ENCODE measurements around the gene DAAM1.

Gene DAAM1

DNA sequence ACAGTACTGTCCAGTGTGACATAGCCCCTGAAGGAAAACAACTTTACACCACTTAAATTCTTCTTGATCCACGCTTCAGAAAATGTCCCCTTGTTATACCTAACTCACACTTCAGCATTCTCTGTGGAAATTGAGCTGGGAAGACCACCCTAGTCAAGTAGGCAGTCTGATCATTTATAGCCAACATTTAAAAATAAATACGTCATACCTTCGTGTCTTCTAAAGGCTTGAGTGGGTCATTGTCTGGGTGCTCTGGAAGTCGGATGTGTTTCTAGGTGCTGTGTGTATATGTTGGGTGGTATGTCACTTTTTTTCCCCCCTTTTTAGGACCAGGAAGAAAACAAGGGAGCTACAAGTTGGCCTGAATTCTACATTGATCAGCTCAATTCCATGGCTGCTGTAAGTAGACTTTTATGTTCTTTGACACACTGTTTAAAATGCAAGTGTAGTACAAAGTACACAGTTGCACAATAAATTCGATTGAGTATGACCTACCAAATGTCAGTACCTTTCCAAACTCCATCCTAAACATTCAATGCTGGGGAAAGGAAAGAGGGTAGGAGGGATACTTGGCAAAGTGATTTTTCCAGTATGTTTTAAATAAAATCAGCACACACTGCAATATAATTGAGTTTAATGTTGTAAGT is 126.6 kb downstream of the DAAM1 start:
- no peak for DNase-seq (ENCODE audit: low read depth)

DNA sequence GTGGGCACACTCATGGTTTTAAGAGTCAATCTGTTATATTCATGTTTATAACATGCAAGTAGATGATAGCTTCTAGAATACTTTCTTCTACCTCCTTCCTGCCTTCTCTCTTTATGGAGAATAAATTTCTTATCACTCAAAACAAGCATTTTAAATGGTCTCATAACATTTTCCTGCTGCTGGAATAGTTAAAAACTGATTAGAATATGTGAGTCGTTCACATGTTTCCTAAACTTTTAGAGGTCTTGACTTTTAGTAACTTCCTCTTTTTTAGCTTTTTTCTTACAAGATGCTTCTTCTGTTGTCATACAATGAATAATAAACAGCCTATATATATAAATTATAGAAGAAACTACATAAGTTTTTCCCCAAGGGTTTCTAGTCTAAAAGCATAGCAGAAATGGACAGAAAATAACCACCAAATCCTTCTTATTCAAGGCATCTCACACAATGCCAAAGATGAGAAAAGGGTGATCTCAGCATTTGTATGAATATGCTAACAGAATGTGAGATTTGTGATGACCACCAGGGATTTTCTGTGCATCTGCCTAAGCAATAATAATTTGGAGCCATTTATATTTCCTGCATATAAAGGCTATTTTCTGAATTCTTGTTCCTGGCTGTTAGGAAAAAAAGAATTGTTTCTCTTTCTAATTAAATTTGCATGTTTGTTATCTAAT is 127.8 kb downstream of the DAAM1 start:
- no peak for DNase-seq (ENCODE audit: low read depth)

DNA sequence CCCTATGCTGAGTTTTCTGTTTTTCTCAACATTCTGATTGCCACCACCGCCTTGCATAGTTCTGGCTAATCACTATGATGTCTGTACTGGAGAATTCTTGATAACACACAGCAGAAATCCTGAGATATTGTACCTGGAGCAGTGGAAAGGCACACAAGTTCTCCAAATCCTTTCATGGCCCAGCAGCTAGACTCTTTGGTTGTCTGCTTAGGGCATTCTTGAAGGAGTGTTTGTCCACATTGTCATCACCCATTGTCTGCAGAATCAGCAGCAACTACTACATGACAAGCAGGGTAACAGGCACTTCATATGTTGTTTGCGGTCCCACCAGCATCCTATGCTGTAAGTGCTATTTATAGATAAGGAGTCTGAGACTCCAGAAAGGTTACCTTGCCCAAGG is 128.9 kb downstream of the DAAM1 start:
- no peak for DNase-seq (ENCODE audit: low read depth)

DNA sequence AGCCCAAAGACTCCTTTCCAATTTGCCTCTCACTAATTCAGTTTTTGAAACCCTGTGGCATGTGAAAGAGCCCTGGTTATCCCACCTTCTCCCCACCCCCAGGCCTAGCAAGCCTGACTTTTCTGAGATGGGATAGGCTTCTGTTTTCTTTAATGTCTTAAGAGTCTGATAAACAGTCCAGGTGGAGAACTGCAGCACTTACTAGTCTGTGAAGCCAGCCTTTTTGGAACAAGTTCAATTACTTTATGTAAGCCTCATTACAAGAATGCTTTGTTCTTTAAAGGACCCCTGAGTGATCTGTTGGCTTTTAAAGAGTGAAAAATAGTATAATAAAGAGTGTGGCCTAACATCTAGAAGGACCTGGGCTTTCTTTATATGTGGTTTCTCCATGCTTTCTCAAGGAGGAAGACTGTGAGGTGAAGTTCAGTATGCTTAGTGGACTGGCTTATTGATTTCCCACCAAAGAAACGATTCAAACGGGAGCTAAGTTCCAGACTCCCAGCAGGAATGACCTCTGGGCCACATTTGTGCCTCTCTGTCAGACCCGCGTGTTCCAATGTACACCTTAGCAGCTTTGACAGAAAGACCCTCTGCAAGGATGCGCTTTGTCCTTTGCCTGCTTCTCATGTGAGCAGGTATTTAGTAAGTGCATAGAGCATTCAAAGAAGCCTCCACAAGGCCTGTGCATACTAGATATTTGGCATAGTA is 129.5 kb downstream of the DAAM1 start:
- DNase-seq (ENCODE audit: low read depth) = no peak

DNA sequence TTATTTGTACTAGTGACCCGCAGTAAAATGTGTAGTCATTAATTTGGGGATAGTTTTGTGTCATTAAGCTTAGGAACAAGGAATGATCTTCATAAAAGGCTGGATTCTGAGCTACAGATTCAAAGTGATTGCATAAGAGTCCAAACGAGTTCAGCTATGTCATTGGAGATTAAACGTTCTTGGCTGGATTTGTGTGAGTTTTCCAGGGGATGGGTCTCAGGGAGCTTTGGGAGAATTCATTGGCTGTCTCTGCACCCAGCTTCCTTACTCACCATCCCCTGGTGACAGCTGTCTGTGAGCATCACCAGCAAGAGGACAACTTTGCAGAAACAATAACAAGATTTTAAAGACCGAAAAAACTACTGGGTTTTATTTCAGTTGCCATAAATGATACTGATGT is 130.4 kb downstream of the DAAM1 start:
- no peak for DNase-seq (ENCODE audit: low read depth)

DNA sequence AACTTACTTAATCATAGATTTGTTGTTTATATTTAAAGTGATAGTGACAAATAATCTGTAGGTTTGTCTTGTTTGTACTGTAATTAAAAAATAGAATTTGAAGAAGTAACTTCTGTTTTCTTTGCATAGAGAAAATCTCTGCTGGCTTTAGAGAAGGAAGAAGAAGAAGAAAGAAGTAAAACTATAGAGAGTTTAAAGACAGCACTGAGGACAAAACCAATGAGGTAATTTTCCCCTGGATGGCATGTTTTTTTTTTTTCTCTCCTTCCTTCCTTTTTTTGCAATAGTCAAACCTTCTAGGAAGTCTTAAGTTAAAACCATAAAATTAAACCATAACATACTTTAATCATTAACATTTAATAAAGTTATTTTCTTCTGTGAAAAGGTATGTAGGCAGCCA is 131.9 kb downstream of the DAAM1 start:
- DNase-seq (ENCODE audit: low read depth) = no peak

DNA sequence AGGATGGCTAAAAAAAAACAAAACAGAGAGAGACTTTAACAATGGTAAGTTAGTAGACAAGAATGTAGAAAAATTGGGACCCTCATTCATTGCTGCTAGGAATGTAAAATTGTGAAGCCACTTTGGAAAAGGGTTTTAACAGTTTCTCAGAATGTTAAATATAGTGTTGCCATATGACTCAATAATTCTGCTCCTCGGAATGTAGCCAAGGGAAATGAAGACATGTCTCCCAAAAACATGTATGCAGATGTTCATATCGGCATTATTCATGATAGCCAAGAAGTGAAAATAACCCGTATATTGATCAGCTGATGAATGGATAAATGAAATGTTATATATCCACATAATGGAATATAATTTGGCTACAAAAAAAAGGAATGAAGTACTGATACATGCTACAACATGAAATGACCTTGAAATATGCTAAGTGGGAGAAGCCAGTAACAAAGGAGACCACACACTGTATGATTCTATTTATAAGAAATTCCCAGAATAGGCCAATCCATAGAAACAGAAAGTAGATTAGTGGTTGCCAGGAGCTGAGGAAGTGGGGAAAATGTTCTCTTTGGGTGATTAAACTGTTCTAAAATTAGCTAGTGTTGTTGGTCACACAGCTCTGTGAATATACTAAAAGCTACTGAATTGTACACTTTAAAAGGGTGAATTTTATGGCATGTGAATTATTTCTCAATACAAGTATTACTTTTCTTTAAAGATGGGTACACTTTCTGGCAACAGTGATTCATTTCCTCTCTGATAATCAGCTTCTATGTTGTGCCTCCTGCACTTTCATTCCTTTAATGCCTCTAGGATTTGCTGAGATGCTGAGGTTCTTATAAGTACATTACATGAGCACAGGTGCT is 132.5 kb downstream of the DAAM1 start:
- no peak for DNase-seq (ENCODE audit: low read depth)

DNA sequence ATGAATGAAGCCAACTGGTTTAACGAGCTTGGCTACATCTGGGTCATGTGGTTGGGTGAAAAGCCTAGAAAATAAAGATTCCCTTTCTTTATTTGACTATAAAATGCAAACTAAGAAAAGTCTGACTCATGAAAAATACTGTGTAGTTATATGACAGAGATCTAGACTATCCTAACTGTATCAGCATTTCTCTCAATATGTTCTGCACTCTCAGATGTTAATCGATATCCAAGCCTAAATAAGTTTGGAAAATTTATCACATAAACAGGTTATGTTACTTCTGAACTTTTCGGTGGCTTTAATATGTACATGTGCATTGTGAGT is 133.1 kb downstream of the DAAM1 start:
- DNase-seq (ENCODE audit: low read depth) = no peak

DNA sequence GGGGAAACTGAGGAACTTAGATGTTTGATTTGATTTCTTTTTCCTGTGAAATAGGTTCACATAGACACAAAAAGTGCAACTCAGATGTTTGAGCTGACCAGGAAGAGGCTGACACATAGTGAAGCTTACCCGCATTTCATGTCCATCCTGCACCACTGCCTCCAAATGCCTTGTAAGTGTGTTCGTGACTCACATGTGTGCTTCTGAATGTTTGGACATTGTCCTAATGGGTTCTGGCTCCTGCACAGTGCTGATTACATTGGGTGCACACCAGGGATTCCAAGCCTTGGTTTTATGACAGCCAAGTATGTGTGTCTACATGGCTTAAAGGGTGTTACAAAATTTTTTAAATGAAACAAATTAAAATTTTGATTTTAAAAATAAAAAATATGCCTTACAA is 137.4 kb downstream of the DAAM1 start:
- peak; percentile 47 for DNase-seq (ENCODE audit: low read depth)

DNA sequence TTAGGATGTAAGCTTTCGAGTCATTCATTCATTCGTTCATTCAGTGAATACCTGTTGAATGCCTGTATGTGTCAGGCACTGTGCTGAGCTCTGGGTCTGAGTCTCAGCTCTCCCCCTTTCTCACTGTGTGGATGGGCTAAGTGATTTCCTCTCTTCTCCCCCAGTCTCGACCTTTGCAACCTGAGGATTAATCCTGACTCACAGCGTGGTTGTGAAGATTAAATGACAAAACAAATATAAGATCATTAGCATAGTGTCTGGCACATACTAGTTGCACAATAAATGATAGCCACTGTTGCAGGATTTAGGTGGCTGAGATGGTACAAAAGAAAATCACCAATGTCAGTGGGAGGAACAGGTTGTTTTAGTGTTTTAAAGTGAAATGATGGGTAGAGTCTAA is 140.0 kb downstream of the DAAM1 start:
- peak; percentile 51 for DNase-seq (ENCODE audit: low read depth)

DNA sequence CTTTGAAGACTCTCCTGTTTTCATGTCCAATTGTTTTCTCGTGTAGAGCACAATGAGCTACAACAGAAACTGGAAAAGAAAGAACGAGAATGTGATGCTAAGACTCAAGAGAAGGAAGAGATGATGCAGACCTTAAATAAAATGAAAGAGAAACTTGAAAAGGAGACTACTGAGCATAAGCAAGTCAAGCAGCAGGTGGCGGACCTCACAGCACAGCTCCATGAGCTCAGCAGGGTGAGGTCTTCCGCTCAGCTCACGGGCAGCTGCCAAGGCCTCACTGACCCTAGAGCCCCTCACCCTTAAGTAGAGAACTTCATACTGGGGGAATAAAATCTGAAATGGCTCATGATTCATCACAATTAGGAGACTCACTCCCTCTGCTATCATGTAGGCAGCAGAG is 142.0 kb downstream of the DAAM1 start:
- DNase-seq (ENCODE audit: low read depth) = no peak

DNA sequence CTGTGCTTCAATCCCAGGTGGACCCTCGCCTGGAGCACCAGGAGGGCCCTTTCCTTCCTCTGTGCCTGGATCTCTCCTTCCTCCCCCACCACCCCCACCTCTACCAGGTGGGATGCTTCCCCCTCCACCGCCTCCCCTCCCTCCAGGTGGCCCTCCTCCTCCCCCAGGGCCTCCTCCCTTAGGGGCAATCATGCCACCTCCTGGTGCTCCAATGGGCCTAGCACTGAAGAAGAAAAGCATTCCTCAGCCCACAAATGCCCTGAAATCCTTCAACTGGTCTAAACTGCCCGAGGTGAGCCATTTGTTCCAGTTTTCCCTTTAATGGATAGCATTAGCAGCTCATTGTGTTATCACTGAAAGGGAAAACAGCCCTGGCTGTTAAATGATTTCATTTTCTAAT is 142.8 kb downstream of the DAAM1 start:
- DNase-seq (ENCODE audit: low read depth) = no peak

DNA sequence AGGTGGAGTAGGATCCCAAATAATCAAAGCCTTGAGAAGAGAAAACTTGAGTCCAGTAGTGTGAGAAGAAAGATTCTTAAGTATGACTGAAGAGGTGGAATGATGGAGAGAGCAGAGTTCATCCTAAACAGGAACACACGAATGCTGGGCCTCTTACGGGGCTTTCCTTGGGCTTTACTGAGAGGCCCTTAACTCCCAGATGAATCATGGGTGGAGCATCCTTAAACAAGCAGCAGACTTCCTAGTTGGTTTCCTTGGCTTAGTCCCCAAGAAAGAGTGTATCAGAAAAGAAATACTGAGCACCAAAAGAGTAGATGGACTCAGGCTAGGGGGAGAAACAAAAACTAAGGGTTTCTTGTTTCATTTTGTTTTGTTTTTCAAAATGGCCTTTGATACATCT is 144.3 kb downstream of the DAAM1 start:
- peak; percentile 77 for DNase-seq (ENCODE audit: low read depth)

DNA sequence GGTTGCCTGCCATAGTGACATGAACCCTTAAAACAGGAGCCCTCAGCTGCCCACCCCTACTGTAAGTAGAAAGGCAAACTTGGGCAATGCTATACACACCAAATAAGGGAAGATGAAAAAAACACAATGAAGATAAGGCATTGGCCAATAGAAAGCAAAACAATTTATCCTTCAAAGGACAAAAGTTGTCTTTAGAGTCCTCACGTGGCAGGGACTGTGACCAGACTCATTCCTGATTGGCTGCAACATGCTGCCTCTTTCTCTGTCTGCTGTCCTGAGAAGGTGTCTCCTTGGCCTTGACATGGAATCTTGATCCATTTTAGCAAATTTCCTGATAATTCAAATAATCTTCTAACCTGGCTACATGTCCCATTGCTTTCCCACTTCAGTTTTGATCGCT is 144.8 kb downstream of the DAAM1 start:
- no peak for DNase-seq (ENCODE audit: low read depth)

DNA sequence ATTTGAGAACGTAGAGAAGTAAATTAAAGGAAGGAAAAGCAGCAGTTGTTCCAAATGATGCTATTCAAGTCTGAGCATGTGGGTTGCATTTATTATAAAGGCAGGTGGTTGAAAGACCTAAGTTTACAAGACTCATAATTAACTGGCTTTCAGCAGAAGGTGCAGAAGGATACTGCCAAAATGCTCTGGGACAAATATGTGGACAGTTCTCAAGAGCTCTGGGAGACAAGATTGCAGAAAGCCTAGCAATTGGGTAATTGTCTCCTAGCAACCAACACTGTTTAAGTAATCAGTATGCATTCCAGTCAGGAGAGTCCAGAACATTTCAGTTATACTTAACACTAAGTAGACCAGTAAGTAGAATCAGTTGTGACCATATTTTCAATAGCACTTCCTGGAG is 145.2 kb downstream of the DAAM1 start:
- peak; percentile 55 for DNase-seq (ENCODE audit: low read depth)

DNA sequence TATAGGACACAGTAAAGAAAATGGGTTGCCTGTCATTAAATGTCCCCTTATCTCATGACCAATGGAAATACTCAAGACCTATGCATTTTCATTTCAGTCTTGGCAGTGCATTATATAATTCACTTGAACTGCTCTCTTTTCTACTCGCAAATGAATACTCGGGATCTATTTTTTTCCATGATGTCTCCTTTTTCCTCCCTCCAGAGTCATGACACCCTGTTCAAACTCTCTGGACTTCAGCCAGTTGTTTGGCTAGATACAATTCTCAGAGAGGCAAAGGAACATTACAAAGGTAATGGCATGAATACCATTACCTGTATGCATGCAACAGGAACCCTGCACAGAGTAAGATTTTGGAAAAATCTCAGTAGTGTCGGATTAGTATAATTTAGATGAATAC is 145.8 kb downstream of the DAAM1 start:
- DNase-seq (ENCODE audit: low read depth) = no peak

DNA sequence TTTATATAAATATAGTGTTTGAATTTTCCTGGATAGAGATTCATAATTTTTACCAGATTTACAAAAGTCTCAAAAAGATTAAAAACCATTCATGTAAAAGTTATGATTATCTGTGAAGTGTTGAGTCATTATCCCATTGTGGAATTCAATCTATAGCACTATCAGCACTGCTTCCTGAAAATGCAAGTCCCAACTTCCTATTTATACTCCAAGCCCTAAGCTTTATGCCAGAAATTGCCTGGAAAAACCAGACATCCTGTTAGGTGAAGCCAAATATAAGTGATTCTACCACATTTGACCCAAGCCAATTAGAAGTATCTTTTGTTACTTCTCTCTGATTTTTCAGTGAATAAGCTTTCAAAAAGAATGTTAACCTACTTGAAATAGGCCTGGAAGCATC is 147.6 kb downstream of the DAAM1 start:
- DNase-seq (ENCODE audit: low read depth) = no peak

DNA sequence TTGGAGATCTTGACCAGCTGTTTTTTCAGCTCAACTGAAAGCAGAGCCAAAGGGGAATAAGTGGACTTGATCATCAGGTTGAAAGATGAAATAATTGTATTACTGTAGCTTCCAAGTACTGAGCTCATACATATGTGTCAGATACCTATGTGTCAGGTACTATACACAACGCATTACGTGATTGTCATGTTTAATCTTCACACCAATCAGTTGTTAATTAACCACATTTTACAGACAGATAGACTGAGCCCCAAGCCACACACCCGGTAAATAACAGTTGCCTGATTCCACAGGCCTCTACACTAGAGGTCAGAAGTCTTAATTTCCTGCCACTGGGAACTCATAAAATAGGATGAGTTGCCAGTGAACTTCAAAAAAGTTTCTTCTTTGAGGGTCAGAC is 148.2 kb downstream of the DAAM1 start:
- DNase-seq (ENCODE audit: low read depth) = no peak

DNA sequence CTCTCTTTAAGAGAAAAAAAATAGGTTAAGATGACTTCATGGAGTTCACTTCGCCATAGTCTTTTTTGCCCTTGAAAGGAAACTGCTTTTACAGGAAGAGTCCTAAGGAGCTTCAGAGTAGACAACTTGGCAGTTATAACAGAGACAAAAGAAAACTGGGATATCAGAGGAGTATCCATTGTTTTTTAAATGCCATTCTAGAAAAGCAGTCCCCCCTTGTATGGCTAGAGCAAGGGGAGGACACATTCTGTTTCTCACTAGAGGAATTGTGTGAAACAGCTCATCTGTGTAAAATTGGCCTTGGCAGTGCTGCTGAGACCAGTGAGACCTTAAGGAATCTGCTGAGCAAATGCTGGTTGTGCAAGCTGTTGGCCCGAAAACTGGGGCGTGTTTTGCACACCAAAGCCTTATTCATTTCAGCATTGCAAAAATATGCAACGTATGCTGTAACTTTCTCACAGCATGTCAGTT is 148.7 kb downstream of the DAAM1 start:
- no peak for DNase-seq (ENCODE audit: low read depth)

DNA sequence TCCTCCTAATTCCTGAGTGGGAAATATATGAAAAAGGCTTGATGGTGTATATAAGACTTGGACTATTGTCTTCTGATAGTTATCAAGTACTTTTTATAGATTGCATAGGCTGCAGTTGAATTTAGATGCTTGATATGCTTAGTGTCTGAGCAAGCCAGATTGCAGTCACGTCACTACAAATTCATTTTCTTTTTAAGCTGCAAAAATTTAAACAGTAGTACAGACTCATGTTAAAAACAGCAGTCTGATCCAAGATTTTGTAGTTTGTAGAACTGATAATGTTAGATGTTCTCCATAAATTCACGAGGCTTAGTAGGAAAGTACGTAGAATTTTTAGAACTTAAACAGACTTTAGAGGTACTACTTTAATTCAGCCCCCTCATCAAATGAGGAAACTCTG is 150.3 kb downstream of the DAAM1 start:
- DNase-seq (ENCODE audit: low read depth) = no peak

DNA sequence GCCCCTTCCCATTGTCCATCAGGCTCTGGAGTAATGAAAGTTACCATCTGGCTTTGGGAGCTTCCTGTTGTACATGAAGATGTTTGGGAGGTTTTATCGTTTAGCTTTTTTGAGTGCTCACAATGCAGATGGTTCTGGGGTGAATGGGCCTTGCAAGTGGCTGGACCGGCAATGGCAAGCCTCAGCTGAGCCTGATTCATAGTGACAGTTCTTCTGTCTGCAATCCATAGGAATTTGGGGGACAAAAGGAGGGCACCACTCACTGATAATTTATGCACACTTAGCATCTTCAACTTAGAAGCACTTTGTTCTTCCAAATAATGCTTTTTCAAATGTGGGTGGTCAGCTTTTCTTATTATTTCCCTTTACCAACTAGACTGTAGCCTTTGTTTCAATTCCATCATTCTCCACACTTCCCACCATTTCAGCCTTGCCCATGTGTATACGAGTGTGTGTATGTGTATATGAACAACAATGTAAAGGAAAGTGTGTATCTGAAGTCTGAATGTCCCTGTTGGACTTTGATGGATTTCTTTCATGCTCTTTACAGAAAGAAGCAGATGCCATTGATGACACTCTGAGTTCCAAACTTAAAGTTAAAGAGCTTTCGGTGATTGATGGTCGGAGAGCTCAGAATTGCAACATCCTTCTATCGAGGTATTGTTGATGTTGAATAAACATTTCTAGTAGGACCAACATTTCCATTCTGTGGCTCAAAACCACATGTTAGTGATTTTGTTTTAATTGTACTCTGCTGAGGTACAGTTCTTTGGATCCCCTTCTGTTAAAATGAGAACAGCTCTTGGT is 151.3 kb downstream of the DAAM1 start:
- DNase-seq (ENCODE audit: low read depth) = no peak
